ENCODE results near the gene ING3.

DNA sequence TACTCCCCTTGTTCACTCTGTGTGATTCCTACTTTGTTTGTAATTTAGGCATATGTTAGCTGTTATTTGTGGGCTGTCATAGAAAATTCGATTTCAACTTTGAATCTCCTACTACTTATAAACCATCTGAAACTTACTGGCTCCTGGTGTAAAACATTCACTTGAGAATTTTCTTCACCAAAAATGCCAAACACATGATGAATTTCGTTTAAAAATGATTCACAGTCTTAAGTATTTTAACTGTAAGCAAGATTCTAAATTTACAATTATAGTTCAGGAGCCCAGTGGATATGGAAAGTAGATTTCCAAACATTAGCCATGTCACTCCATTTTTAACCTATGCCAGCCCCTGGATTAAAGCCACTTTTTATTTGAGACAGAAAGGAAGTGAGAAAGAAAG lies 41.0 kb downstream of the ING3 start:
- TF ChIP-seq, protein P1, sequence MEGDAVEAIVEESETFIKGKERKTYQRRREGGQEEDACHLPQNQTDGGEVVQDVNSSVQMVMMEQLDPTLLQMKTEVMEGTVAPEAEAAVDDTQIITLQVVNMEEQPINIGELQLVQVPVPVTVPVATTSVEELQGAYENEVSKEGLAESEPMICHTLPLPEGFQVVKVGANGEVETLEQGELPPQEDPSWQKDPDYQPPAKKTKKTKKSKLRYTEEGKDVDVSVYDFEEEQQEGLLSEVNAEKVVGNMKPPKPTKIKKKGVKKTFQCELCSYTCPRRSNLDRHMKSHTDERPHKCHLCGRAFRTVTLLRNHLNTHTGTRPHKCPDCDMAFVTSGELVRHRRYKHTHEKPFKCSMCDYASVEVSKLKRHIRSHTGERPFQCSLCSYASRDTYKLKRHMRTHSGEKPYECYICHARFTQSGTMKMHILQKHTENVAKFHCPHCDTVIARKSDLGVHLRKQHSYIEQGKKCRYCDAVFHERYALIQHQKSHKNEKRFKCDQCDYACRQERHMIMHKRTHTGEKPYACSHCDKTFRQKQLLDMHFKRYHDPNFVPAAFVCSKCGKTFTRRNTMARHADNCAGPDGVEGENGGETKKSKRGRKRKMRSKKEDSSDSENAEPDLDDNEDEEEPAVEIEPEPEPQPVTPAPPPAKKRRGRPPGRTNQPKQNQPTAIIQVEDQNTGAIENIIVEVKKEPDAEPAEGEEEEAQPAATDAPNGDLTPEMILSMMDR (IDR thresholded peaks at IDR 0.05): no peak
- no peak for TF ChIP-seq POLR2A (IDR thresholded peaks at IDR 0.05)

Measured in ovary (tissue), 3 donors.